ENCODE results near the gene HMGXB3. TPM values are rescaled to one million over a fixed set of nuclear protein-coding genes. Genes with fewer than 3 reads are reported as not detected.

Gene HMGXB3
- total RNA-seq, 2 experiments from 2014 or later: 29.4 to 31.7 TPM

DNA sequence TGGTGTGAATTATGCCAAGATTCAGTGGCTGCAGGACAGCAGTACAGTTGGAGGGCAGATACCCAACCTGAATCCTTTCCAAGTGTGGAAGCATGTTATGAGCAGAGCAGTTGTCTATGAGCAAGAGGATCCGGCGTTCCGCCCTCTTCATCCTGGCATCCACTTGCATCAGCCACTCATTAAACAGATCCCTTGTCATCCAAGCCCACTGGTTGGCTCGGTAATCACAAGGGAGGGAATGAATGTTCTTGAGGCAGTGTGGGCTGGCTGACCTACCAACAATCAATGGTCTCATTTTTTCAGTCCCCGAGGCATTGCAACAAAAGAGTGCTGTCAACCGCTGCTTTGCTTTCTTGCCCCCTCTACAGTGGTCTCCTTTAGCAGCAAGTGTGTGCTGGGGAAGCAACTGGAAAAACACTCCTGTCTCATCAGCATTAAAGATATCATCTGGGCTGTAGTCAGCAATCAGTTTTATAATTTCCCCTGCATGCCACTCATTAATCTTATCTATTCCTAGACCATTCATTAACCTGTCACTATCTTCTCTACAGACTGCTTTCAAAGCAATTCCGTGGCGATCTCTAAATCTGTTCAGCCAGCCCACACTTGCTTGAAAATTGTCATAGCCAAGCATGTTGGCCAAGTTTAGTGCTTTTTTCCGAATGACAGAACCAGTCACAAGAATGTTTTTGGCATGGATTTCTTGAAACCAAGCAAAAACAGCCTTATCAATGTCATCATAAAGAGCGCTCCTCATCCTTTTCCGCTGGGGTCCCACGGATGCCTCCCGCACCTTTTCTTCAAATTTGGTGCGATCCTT lies 4.9 kb upstream of the HMGXB3 start:
- Mint-ChIP-seq H3K36me3 (ENCODE audit: low read depth) (peaks cover 3% of the 10 kb centered on the region), H3K4me1 (peaks cover 15% of the 10 kb centered on the region), H3K27ac (no peak overlapping the region), H3K4me3 (no peak overlapping the region), H3K9me3 (no peaks in the 10 kb centered on the region), H3K27me3 (no peaks in the 10 kb centered on the region)
- ChIA-PET POLR2A (no interaction called here), CTCF (interaction anchor here (1.4 to 5.9 kb wide), 4 partner anchors 33 to 161 kb away, joined by 3 to 59 read pairs (median 6); no protein-coding TSS in a partner anchor)
- no peak for DNase-seq

DNA sequence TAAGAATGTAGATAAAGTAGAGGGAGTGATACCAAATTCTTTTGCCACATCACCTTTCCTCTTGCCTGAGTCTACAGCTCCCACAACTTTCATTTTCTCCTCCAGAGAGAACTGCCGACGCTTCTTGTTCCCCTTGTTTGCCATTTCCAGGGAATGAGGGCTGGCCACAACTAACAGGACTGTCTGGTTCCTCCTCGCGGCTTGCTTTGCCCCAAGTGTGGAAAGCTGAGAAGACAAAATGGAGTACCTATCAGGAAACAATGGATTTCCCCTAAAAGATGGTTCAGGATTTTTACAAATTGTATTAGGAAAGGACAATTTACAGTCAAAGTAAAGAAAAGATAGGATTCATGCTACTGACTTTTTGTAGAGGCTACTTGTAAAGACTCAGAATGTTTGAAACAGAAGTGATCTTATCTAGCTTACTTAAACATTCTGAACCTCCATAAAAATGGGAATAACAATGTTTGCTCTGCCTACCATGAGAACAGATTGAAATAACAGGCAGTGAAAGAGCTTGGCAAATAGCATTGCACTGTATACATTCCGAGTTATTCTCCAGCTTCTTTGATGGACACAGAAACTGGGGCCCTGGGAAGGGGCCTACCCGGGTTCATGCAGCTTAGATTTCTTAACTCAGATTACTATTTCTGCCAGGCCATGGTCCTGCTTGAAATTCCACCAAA lies 4.2 kb upstream of the HMGXB3 start:
- Mint-ChIP-seq H3K27me3 (no peaks in the 10 kb centered on the region), H3K4me1 (peaks cover 15% of the 10 kb centered on the region), H3K36me3 (ENCODE audit: low read depth) (peaks cover 3% of the 10 kb centered on the region), H3K27ac (no peak overlapping the region), H3K9me3 (no peaks in the 10 kb centered on the region), H3K4me3 (no peak overlapping the region)
- DNase-seq: no peak
- ChIA-PET POLR2A (no interaction called here), CTCF (interaction anchor here (1.3 to 2.5 kb wide), 5 partner anchors 10 to 162 kb away, joined by 3 to 7 read pairs (median 5); no protein-coding TSS in a partner anchor)

DNA sequence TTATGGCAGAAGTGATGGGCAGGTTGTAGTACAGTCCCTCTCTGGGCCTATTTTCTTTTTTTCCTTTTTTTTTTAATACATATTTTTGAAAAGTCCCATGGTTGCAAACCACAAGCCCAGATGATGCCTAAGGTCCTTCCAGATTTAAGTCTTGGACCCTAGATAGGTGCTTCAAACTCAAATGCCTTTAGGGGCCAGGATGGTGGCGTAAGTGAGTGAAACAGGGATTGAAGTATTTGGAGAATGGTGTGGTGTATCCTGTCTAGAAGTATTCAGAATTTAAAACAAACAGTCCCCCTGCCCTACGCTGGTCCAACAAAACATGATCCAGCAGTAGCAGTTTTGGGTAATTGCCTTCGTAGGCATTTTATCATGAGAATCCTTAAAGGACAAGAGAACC lies 2.3 kb upstream of the HMGXB3 start:
- ChIA-PET CTCF (no interaction called here), POLR2A (no interaction called here)
- H3K27me3 Mint-ChIP-seq: no peaks in the 10 kb centered on the region
- peaks cover 12% of the 10 kb centered on the region for H3K36me3 Mint-ChIP-seq (ENCODE audit: low read depth)
- no peak for DNase-seq
- H3K9me3 Mint-ChIP-seq: no peaks in the 10 kb centered on the region
- no peak overlapping the region for H3K27ac Mint-ChIP-seq
- H3K4me3 Mint-ChIP-seq: no peak overlapping the region
- H3K4me1 Mint-ChIP-seq: peaks cover 32% of the 10 kb centered on the region

DNA sequence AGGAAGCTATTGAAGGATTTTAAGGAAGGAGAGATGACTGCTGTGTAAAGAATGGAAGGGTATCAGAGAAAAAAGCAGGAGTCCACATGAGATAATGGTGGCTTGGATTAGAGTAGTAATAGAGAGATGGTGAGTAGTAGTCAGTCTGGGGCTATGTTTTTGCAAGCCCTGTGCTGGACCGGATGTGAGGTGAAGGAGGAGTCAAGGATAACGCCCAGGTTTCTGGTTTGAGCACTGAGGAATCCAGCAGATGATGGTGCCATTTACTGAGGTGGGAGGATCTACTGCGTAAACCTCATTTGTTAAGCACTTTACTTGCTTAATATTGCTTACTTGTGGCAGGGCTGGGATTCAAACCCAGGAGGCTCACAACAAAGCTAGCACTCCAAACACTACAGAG lies 1.2 kb upstream of the HMGXB3 start:
- Mint-ChIP-seq H3K4me3 (peak overlapping the region; percentile 90), H3K4me1 (peaks cover 39% of the 10 kb centered on the region), H3K27me3 (no peaks in the 10 kb centered on the region), H3K36me3 (ENCODE audit: low read depth) (peaks cover 20% of the 10 kb centered on the region), H3K27ac (peak overlapping the region; percentile 89), H3K9me3 (no peaks in the 10 kb centered on the region)
- no peak for DNase-seq
- ChIA-PET CTCF (interaction anchor here (1.0 kb wide), 1 partner anchor 24 kb away, joined by 3 read pairs; no protein-coding TSS in a partner anchor), POLR2A (interaction anchor here (1.0 kb wide), 1 partner anchor 10 kb away, joined by 3 read pairs; no protein-coding TSS in a partner anchor)

DNA sequence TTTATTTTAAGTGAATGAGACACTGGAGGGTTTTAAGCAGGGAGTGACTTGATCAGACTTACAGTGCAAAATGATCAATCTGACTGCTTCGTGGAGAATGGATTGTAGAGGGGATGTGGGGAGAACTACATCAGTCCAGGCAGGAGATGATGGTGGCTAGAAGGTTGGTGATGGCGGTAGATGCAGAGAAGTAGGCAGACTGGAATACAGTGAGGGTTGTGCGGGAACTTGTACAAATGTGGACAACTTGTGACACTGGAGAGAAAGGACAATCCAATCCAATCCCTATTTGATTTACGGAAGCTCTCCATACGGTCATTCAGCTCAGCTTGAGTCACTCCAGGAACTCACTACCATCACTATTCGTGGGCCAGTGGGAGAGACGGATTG lies 678 bp upstream of the HMGXB3 start:
- POLR2A ChIA-PET: interaction anchor here (1.0 kb wide), 1 partner anchor 10 kb away, joined by 3 read pairs; no protein-coding TSS in a partner anchor
- H3K27ac Mint-ChIP-seq: peak overlapping the region; percentile 89
- CTCF ChIA-PET: interaction anchor here (1.0 to 1.5 kb wide), 4 partner anchors 10 to 326 kb away, joined by 3 to 6 read pairs (median 4); no protein-coding TSS in a partner anchor
- H3K36me3 Mint-ChIP-seq (ENCODE audit: low read depth): peaks cover 25% of the 10 kb centered on the region
- DNase-seq: no peak
- H3K4me1 Mint-ChIP-seq: peaks cover 43% of the 10 kb centered on the region
- H3K9me3 Mint-ChIP-seq: no peaks in the 10 kb centered on the region
- H3K4me3 Mint-ChIP-seq: peak overlapping the region; percentile 90
- no peaks in the 10 kb centered on the region for H3K27me3 Mint-ChIP-seq

DNA sequence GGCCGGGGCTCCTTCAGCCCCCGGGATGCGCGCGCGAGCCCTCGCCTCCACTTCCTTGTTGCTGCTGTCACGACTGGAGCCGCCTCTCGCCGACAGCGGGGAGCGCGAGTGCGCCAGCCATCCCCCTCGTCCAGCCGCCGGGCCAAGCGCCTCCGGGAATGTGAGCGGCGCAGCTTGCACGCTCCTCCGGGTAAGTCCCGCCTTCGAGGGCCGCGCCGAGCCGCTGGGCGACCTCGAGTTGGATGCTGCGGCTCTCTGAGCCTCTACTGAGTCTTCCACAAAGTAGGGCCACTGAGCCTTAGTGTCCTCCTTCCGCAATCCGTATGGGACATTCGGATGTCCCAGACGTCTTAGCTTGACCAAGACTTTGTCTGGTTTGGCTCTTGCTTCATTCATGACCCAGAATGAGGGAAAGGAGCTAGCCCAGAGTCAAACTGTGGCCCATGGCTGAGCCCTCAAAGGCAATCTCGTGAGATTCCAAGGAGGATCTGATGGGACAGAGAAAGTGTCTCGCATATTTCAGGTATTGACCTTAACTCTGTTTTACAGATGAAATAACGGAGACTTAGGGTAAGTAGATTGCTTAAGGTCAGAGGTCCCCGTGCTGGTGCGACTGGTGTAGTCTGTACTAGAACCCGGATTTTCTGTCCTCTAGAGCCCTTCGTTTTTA lies 586 bp downstream of the HMGXB3 start:
- H3K36me3 Mint-ChIP-seq (ENCODE audit: low read depth): peaks cover 30% of the 10 kb centered on the region
- H3K27ac Mint-ChIP-seq: peak overlapping the region; percentile 96
- no peaks in the 10 kb centered on the region for H3K27me3 Mint-ChIP-seq
- POLR2A ChIA-PET: interaction anchor here (0.6 to 1.0 kb wide), 2 partner anchors 121 kb away, joined by 3 read pairs; no protein-coding TSS in a partner anchor
- H3K9me3 Mint-ChIP-seq: no peaks in the 10 kb centered on the region
- peaks cover 45% of the 10 kb centered on the region for H3K4me1 Mint-ChIP-seq
- CTCF ChIA-PET: interaction anchor here (0.6 to 1.5 kb wide), 4 partner anchors 8 to 451 kb away, joined by 3 to 6 read pairs (median 4); no protein-coding TSS in a partner anchor
- DNase-seq: peak; percentile 40
- peak overlapping the region; percentile 90 for H3K4me3 Mint-ChIP-seq

DNA sequence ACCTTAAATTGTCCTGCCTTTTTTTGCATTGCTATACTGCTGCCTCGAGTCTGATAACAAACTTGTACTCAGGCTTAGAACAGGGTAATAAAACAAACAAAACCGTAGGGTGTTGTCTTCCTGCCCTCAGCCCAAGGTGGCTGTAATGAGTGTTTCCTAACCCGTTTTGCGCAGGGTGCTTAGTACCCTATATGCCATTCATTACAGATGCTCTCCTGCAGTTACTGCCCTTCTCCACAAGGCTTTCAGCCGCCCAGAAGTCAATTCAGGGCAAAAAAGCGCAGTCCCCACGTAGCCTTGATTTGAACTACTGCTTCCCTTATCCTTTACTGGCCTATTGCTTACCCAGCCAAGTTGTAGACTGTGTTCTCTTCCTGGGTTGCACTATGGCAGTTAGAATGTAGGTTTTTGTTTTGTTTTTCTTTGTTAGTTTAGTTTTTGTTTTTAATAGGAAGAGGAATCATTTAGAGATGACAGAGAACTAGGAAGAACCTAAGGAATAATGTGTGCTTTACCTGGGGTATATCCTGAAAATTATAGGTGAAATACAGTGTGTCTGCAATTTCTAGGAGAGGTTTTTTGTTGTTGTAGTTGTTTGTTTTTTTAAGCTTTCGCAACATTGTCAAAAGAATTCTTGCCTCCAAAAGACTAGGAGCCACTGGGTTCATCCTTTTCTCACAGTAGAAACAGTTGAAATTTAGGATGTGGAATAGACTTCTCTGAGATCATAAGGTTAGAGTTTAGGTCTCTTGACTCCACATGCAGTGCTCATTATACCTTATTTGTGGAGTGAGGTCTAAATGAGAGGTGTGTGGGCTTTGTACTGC lies 1.3 kb downstream of the HMGXB3 start:
- H3K4me3 Mint-ChIP-seq: peak overlapping the region; percentile 90
- peaks cover 45% of the 10 kb centered on the region for H3K4me1 Mint-ChIP-seq
- POLR2A ChIA-PET: interaction anchor here (0.6 to 1.0 kb wide), 2 partner anchors 121 to 122 kb away, joined by 3 read pairs; no protein-coding TSS in a partner anchor
- CTCF ChIA-PET: interaction anchor here (0.6 to 1.1 kb wide), 2 partner anchors 29 to 451 kb away, joined by 3 to 4 read pairs; no protein-coding TSS in a partner anchor
- peak overlapping the region; percentile 96 for H3K27ac Mint-ChIP-seq
- H3K27me3 Mint-ChIP-seq: no peaks in the 10 kb centered on the region
- DNase-seq: peak; percentile 80
- no peaks in the 10 kb centered on the region for H3K9me3 Mint-ChIP-seq
- peaks cover 34% of the 10 kb centered on the region for H3K36me3 Mint-ChIP-seq (ENCODE audit: low read depth)

DNA sequence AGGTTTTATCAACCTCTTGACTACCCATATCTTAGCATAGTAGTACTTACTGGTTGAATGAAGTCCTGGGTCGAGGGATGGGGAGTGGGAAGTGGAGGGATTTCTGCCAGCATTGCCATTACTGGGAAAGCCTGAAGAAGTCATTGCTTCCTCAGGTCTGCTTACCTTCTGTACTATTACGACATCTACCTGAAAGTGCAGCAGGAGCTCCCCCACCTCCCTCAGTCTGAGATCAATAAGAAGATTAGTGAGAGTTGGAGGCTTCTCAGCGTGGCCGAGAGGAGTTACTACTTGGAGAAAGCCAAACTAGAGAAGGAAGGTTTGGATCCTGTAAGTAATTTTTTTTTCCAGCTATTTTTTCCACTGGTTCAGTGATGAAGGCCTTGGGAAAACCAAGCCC lies 5.8 kb downstream of the HMGXB3 start:
- DNase-seq: no peak
- H3K27me3 Mint-ChIP-seq: no peaks in the 10 kb centered on the region
- H3K4me1 Mint-ChIP-seq: peaks cover 33% of the 10 kb centered on the region
- no peak overlapping the region for H3K4me3 Mint-ChIP-seq
- peaks cover 58% of the 10 kb centered on the region for H3K36me3 Mint-ChIP-seq (ENCODE audit: low read depth)
- CTCF ChIA-PET: interaction anchor here (0.9 to 1.9 kb wide), 7 partner anchors 9 to 131 kb away, joined by 3 to 9 read pairs (median 4); no protein-coding TSS in a partner anchor
- H3K9me3 Mint-ChIP-seq: no peaks in the 10 kb centered on the region
- POLR2A ChIA-PET: no interaction called here
- H3K27ac Mint-ChIP-seq: no peak overlapping the region

DNA sequence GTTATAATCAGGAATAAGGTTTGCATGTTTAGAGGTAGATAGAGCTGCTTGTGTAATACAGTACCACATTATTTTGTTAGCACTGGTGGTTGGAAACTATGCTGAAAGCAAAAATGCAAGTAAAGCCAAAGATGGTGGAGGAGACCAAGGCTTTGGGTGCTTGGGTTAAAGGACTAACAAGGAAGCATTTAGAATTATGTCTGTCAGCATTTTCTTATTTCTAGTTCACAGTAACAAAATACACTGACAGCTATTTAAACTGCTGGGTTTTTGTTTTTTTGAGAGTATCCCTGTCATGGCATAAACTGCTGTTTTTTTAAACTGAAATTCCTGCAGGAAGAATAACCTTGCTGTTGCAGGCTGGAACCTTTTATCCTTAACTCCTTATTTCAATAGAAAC lies 6.5 kb downstream of the HMGXB3 start:
- POLR2A ChIA-PET: interaction anchor here (0.6 kb wide), 1 partner anchor 1245 kb away, joined by 3 read pairs; no protein-coding TSS in a partner anchor
- no peaks in the 10 kb centered on the region for H3K27me3 Mint-ChIP-seq
- no peak overlapping the region for H3K4me3 Mint-ChIP-seq
- CTCF ChIA-PET: interaction anchor here (0.6 to 2.0 kb wide), 3 partner anchors 13 to 1234 kb away, joined by 3 to 5 read pairs (median 3); no protein-coding TSS in a partner anchor
- peaks cover 61% of the 10 kb centered on the region for H3K36me3 Mint-ChIP-seq (ENCODE audit: low read depth)
- H3K4me1 Mint-ChIP-seq: peaks cover 28% of the 10 kb centered on the region
- DNase-seq: no peak
- no peak overlapping the region for H3K27ac Mint-ChIP-seq
- H3K9me3 Mint-ChIP-seq: no peaks in the 10 kb centered on the region

DNA sequence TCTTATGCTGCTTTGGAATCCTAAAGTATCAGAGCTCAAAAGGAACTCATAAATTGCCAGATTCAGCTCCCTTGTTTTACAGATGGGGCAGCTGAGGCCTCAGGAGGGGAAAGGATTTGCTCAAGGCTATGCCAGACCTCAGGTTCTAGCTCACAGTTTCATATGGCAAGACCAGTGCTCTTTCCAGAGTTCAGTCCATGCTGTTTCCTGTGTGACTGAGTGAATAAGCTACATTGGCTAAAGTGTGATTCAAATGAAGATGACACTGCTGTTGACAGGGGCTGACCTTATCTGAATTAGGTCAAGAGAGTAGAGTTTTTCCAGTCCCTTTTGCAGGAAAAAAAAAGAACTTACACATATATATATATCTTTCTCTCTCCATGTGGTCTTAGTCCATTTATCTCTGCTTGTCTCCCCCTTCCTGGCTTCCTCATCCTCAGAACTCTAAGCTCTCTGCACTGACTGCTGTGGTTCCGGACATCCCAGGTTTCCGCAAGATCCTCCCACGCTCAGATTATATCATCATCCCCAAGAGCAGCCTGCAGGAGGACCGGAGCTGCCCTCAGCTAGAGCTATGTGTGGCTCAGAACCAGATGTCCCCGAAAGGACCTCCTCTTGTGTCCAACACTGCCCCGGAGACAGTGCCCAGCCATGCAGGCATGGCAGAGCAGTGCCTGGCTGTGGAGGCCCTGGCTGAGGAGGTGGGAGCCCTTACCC lies 9.3 kb downstream of the HMGXB3 start:
- ChIA-PET POLR2A (interaction anchor here (0.7 kb wide), 1 partner anchor 10 kb away, joined by 3 read pairs; the partner anchor contains the start of gene TIGD6), CTCF (interaction anchor here (0.6 to 1.6 kb wide), 7 partner anchors 8 to 96 kb away, joined by 3 to 6 read pairs (median 3); partner anchors contain the start of genes HMGXB3 and TIGD6)
- H3K27me3 Mint-ChIP-seq: no peaks in the 10 kb centered on the region
- peaks cover 3% of the 10 kb centered on the region for H3K9me3 Mint-ChIP-seq
- peaks cover 70% of the 10 kb centered on the region for H3K36me3 Mint-ChIP-seq (ENCODE audit: low read depth)
- no peak overlapping the region for H3K4me3 Mint-ChIP-seq
- no peak for DNase-seq
- peaks cover 5% of the 10 kb centered on the region for H3K4me1 Mint-ChIP-seq
- H3K27ac Mint-ChIP-seq: no peak overlapping the region

DNA sequence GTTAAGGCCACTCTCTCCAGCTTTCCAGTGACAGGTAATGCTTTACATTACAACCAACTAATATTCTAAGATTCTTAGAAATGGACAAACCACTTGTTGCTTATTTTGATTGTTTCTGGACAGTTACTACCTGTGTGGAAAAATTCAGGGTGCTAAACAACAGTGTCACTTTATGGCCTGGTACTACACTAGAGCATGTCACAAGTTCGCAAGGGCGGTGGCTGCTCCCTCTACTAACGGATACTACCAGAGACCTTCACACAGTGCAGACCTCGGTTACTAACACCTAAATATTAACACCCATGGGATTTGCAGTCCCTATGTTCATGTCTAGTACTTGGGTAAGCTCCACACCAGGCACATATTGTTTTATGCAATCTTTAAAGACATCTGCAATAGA lies 13.4 kb downstream of the HMGXB3 start:
- Mint-ChIP-seq H3K36me3 (ENCODE audit: low read depth) (peaks cover 87% of the 10 kb centered on the region), H3K4me3 (no peak overlapping the region), H3K9me3 (peaks cover 3% of the 10 kb centered on the region), H3K27ac (no peak overlapping the region), H3K4me1 (no peaks in the 10 kb centered on the region), H3K27me3 (no peaks in the 10 kb centered on the region)
- CTCF ChIA-PET: no interaction called here
- POLR2A ChIA-PET: no interaction called here
- DNase-seq: no peak
